ENCODE results near the gene PKMYT1. TPM values are rescaled to one million over a fixed set of nuclear protein-coding genes. Genes with fewer than 3 reads are reported as not detected.

Gene PKMYT1
- total and polyA plus RNA-seq, 2 experiments from 2014 or later: 90.9 to 100 TPM

DNA sequence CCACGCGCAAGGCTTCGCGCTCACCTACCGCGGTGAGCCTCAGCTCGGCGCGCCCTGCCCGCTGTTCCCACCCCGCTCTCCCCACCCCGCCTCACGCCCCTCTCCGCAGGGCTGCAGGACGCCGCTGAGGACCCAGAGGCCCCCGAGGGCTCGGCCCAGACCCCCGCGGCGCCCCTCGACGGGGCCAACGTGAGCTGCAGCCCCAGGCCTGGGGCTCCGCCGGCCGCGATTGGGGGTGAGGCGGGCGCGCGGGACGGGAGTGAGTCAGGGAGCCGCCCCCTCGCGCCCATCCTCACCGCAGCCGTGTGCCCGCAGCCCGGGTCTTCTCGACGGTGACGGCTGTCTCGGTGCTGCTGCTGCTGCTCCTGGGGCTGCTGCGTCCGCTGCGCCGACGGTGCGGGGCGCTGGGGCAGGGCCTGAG is 13.0 kb downstream of the PKMYT1 start:
- peaks cover 42% of the 10 kb centered on the region for H3K27me3 Mint-ChIP-seq (ENCODE audit: insufficient read depth, low read depth, poor library complexity)
- no peak overlapping the region for H3K27ac ChIP-seq (ENCODE audit: low read depth)
- no peaks in the 10 kb centered on the region for H3K9me2 ChIP-seq (ENCODE audit: insufficient read depth)
- H3K4me3 Mint-ChIP-seq: no peak overlapping the region
- DNase-seq (ENCODE audit: low spot score): peak; percentile 44
- ATAC-seq: no peak
- peaks cover 23% of the 10 kb centered on the region for H3K4me1 Mint-ChIP-seq
- no peaks in the 10 kb centered on the region for H3K79me2 ChIP-seq (replicated peaks; ENCODE audit: insufficient read depth)
- H3K4me1 ChIP-seq (ENCODE audit: insufficient read depth): peaks cover 20% of the 10 kb centered on the region; the same call in 1 of the 2 replicates
- TF ChIP-seq JUNB (IDR thresholded peaks at IDR 0.05; ENCODE audit: unreplicated experiment): no peak
- no peak for TF ChIP-seq CTCF (conservative IDR thresholded peaks at IDR 0.05; ENCODE audit: low read depth in 2 of 2)
- TF ChIP-seq, protein P1, sequence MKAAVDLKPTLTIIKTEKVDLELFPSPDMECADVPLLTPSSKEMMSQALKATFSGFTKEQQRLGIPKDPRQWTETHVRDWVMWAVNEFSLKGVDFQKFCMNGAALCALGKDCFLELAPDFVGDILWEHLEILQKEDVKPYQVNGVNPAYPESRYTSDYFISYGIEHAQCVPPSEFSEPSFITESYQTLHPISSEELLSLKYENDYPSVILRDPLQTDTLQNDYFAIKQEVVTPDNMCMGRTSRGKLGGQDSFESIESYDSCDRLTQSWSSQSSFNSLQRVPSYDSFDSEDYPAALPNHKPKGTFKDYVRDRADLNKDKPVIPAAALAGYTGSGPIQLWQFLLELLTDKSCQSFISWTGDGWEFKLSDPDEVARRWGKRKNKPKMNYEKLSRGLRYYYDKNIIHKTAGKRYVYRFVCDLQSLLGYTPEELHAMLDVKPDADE (IDR thresholded peaks at IDR 0.05): no peak
- no peak for TF ChIP-seq CREB1 (CRISPR knock-in tag; IDR thresholded peaks at IDR 0.05; ENCODE audit: low read depth)
- TF ChIP-seq REST (IDR thresholded peaks at IDR 0.05; ENCODE audit: unreplicated experiment): no peak
- no peak for TF ChIP-seq STAT1 (IDR thresholded peaks at IDR 0.05; ENCODE audit: unreplicated experiment)
- TF ChIP-seq EZH2phosphoT487 (IDR thresholded peaks at IDR 0.05; ENCODE audit: unreplicated experiment): no peak
- TF ChIP-seq ZNF331 (CRISPR knock-in tag; IDR thresholded peaks at IDR 0.05; ENCODE audit: low read depth): no peak
- TF ChIP-seq EZH2 (IDR thresholded peaks at IDR 0.05; ENCODE audit: low read depth, unreplicated experiment): no peak
- no peak for TF ChIP-seq NANOG (IDR thresholded peaks at IDR 0.05; ENCODE audit: borderline replicate concordance)
- no peak for TF ChIP-seq ZNF462 (CRISPR knock-in tag; IDR thresholded peaks at IDR 0.05)
- no peak for TF ChIP-seq ZNF114 (CRISPR knock-in tag; IDR thresholded peaks at IDR 0.05)
- no peak for TF ChIP-seq POLR2AphosphoS5 (IDR thresholded peaks at IDR 0.05; ENCODE audit: low read depth)
- H3K4me2 ChIP-seq: peak overlapping the region; percentile 95
- peaks cover 37% of the 10 kb centered on the region for H3F3A ChIP-seq (replicated peaks; ENCODE audit: low read depth)
- no peak overlapping the region for H2AFZ ChIP-seq
- H3K27ac Mint-ChIP-seq: no peak overlapping the region
- H3K4me3 ChIP-seq: peak overlapping the region; percentile 94
- peaks cover 12% of the 10 kb centered on the region for H4K20me1 ChIP-seq (replicated peaks; ENCODE audit: insufficient read depth)
- H3K36me3 ChIP-seq (ENCODE audit: insufficient read depth): no peaks in the 10 kb centered on the region
- peaks cover 10% of the 10 kb centered on the region for H3K36me3 Mint-ChIP-seq (ENCODE audit: low read depth)
- no peaks in the 10 kb centered on the region for H3K9me3 Mint-ChIP-seq
- H3K27me3 ChIP-seq (ENCODE audit: insufficient read depth): peaks cover 50% of the 10 kb centered on the region

Data from GM23338 (cell line).